HuH-7 (cell line): ENCODE data around the gene E4F1.
"Not testable (repeated sequence)": the region's sequence is repeated elsewhere in the genome, so short reads cannot be mapped to it uniquely, and the experiment has no call there.

Experiments
- DNase-seq: peaks from one replicate; pipeline ENCODE4 v3.0.0; 2011; ENCODE audit warnings: low spot score

Gene E4F1

DNA sequence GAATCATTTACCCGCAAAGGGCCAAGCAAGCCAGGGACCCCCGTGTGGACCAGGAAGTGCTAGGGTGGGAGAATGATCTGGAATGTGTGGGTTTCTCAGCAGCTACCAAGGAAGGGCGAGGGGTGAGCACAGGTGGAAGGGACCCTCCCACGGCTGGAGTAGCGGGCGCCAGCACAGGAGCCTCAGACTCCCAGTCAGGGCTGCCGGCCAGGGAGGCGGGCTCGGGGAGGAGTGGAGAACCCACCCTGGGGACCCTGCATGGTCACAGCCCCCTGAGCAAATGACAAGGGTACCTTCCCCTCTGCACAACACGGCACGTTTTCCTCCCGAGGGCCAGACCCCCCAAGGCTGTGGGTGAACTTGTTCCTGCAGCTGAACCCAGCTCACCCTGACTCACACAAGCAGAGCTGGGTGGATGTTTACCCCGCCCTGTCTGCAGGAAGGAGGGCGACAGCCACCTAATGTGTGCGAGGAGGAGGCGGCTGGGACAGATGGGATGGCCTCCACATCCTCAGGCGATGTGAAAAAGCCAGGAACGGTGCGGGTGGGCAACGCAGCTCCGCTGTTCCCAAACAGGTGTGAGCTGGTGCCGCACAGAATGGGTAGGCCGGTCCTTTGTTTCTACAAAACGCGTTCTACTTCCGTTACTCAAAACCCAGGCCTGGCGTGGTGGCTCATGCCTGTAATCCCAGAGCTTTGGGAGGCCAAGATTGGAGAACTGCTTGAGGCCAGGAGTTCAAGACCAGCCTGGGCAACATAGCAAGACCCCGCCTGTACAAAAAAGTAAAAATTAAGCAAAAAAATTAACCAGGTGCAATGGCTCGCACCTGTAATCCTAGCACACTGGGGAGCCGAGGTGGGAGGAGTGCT, 21.8 kb downstream of the E4F1 start:
- no peak for DNase-seq

DNA sequence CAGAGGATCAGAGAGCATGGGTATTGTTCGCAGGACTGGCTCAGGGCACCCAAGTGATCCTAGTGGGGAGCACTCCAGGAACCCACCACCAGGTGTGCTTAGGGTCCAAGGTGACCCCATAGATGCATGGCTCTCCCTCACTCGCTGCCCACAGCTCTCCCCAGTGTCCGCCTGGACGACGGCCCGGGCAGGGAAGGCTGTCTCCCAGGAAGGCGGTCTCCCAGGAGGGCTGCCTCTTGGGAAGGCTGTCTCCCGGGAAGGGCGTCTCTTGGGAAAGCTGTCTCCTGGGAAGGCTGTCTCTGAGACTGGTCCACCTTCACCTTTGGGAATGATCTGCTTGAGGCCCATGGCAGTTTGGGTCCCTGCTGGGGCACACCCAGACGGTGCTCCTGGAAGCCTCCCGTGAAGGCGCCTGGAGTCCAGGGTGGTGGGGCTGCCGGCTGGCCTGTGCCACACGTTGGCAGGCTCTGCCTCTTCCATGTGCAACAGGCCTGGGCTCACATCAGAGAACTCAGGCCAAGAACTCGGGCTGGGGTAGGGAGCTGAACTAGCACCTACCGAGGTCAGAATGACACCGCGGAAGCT, 23.0 kb downstream of the E4F1 start:
- no peak for DNase-seq

DNA sequence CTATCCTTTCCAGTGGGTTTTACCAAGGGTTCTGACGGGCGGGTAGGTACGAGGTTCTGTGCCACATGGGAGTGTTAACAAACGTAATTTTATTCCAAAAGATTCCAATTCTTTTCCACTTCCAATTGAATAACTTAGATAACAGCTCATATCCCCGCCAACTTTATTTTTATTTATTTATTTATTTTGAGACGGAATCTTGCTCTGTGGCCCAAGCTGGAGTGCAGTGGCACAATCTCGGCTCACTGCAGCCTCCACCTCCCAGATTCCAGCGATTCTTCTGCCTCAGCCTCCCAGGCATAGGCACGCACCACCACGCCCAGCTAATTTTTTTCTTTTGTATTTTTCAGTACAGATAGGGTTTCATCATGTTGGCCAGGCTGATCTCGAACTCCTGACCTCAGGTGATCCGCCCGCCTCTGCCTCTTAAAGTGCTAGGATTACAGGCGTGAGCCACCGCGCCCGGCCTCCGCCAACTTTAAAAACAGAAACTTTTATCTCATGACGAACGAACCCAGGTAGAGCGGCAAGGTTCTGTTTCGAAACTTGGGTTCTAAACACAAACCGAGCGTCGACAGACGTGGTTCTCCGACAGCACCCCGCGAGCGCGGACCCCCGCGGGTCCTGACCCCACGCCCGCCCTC, 27.4 kb downstream of the E4F1 start:
- no peak for DNase-seq

DNA sequence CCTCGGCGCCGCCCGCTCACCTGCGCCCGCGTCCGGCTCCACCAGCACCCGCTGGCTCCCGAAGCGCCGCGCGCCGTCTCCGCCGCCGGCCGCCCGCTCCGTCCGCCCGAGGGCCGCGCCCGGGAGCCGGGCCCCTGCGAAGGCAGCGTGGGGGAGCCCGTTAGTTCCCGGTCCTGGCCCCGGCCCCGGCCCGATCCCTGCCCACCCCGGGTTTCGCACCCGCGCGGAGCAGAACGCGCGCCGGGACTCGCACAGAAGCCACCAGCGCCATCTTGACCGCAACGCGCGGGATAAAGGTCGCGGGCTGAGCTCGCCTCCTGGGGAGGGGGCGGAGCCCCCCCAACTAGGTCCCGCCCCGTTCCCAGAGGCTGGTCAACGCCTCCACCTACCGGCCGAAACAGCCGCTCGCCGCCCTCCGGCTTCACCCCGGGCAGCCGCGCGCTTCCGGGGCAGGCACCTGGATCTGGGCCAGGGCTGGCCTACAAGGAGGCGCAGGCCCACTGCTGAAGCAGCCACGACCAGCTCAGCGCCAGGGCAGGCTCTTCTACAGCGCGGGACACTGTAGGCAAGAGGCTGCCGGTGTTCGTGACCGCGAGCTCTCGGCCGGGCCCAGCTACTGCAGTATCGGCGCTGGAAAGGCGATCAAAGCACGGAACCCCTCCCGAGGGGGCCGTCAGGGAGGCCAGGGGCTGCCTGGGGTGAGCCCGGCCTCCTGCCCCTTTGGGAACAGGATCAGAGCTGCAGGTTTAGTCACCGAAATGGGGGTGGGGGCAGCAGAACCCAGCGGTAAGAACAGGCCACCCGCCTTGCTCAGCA, 28.1 kb downstream of the E4F1 start, which contains the start of gene ECI1:
ECI1 (minus strand) TSS at position 292 of the 816 bp plus-strand sequence; CDS start at position 271, 21 bp downstream.
- DNase-seq = peak; percentile 98

DNA sequence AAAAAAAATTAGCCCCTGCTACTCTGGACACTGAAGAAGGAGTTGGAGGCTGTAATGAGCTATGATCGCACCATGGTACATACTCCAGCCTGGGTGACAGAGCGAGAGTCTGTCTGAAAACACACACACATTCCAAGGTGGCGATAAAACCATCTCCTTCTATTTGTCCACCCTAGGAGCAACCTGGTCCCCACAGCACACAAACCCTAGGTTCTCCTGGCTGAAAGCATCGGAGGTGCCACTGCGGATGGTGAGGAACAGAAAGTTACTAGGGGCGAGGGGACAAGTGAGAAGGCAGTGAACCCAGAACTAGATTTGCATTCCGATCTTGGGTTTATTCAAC, 29.4 kb downstream of the E4F1 start:
- no peak for DNase-seq

DNA sequence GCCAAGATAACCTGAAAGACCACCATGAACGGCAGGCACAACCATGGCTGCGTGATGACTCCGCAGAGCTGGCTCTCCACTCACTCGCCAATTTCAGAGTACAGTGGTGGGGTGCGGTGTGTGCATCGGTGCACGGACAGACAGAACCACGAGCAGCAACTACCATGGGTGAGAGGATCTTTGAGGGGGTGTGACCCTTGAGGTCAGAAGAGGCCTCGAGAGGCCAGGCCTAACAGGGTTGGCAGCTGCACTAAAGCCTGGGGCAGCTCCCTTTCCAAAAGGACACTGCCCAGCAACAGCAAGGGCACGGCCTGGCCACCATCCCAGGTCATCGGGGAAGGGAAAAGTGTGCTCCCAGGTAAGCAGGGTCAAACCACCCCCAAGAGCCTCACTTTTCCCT, 29.9 kb downstream of the E4F1 start:
- no peak for DNase-seq

DNA sequence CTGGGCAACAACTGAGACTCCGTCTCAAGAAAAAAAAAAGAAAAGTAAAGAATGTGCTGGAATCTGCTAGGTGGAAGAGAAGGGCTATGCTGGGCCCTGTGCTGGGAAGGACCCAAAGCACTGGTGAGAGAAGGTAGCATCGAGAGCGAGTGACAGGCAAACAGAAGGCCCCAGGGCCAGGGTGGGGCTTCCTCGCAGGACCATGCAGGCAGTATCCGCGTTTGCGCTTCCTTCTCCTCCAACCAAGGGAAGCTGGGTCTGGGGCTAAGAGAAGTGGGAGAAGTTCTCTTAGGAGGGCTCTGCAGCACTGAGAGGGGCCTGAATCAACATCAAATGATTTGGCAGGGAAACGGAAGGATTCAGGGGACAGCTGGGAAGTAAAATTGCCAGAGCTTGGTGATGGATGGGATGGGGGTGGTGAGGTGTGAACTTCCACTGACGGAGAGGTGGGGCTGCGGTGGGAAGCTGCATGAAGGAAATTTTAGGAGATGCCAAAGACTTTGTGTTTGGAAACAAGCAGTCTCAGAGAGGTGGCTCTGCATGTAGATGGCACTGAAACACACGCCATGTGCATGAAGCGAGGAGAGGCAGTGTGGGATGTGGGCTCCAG, 33.2 kb downstream of the E4F1 start:
- DNase-seq = no peak

DNA sequence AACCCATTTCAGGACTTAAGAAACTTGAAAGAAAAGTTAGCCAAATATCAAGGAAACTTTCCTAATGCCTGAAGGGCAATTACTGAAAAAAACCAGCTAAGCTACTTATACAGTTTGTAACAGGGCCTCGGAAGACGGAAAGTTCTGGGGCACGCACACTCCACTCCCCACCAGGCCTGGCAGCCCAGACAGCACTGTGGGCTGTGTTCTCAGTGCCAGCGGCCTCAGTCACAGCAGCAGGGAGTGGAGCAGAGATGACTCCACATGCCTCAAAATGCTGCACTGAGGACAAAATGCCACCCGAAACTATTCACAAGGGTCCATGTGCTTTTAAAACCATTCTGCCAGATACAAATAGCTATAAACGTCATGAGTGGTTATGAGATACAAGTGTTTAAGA, 34.3 kb downstream of the E4F1 start:
- no peak for DNase-seq

DNA sequence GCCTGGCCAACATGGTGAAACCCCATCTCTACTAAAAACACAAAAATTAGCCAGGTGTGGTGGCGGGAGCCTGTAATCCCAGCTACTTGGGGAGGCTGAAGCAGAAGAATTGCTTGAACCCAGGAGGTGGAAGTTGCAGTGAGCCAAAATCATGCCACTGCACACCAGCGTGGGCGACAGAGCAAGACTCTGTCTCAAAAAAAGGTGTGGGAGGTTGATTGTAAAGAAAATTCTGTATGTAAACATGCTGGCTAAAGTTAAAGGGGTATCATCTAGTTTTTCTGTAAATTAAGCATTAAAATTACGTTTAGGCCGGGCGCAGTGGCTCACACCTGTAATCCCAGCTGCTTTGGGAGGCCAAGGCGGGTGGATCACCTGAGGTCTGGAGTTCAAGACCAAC, 35.1 kb downstream of the E4F1 start:
- not testable (repeated sequence) for DNase-seq

DNA sequence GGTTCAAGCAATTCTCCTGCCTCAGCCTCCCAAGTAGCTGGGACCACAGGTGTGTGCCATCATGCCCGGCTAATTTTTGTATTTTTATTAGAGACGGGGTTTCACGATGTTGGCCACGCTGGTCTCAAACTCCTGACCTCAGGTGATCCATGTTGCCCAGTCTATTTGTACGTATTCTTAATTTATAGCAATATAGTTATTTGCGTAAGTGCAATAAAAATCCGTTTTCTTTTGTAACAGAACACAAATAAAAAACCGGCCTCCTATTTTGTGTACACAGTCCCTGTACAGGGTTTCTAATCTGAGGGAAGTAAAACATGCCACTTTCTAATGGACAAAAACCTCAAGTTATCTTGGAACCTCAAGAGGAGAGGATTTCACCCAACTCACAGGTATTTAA, 36.9 kb downstream of the E4F1 start:
- DNase-seq = no peak

DNA sequence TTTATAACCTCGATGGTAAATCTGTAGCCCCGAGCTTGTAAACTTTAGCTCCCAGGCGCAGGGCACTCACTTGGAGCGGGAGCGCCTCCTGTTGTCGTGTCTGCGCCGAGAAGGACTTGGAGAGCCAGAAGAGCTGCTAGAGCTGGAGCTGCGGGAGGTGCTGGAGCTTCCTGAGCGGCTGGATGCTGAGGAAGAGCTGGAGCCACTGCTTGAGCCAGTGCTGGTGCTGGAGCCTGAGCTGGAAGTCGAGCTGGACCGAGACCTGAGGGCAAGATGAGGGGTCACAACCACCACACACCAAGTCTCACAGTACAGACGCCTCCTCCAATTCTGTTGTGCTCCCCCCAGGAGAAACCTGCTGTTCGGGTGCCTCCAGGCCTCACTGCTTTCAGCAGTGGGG, 39.6 kb downstream of the E4F1 start:
- DNase-seq = not testable (repeated sequence)

DNA sequence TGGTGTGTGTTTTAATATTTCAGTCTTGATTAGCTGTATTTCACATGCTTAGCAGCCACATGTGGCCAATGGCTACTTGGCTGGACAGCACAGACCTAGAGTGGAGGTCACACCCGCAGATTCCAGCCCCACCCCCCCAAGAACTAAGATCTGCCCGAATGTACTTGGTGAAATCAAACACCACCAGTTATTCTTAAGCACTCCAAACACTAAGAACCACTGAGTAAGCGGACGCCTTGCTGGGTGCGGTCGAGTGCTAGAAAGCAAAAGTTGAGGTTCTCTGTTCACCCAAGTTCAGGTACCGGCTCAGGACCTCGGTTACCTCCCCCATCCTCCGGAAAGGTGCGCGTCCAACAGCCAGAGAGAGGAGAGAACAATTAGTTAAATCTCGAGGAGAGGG, 43.5 kb downstream of the E4F1 start:
- not testable (repeated sequence) for DNase-seq

DNA sequence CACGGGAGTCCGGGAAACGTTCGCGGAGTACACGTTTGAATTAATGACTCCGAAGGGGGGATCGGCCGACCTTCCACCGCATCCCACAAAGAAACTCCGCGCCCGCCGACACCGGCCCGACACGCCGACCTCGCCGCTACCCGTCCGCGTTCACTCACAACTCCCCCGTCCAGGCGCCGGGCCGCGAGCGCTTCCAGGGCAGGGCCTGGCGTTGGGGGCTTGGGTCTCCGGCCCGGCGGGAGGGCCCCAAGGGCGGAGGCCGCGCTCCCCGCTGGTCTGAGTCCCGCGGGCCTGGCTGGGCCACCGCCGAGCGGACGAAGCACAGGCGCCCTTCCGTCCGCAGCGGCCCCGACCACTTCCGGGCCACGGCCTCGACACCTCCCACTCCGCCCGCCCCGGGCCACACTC, 44.1 kb downstream of the E4F1 start:
- peak; percentile 52 for DNase-seq

DNA sequence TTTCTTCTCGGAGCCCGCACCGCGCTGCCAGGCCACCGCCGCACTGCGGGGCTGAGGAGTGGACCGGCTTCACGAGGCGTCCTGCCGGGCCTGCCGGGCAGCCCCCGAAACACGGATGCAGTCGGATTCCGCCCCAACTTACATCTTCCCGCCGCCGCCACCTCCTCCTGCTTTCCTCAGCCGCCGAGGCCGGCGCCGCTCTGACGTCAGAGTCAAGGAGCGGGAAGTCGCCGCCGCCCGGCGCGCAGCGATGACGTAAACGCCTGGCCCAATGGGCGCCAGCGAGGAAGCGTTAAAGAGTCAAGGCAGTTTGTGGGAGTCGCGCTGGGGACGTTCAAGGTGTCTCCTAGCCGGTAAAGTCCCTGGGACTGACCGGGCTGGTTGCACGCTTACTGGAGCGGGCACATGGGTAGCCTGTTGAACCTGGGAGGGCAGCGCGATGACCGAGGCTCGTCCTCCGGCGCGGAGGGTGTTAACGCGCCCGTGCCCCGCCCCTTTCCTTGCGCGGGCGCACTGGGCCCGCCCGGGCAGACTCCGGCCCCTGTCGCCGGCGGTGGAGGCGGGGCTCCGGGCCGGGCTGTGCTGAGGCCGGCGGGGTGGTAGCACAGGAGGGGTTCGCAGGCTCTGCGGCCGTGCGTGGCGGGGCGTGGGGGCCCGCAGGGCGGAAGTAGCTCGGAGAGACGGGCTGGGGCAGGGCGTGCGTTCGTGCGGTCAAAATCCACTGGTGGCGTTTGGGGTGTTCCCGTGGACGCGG, 44.7 kb downstream of the E4F1 start, which contains the start of gene RNPS1:
RNPS1 (minus strand) TSS at position 214 of the 754 bp plus-strand sequence. CDS start 3,483 bp downstream, outside the sequence.
- peak; percentile 98 for DNase-seq

DNA sequence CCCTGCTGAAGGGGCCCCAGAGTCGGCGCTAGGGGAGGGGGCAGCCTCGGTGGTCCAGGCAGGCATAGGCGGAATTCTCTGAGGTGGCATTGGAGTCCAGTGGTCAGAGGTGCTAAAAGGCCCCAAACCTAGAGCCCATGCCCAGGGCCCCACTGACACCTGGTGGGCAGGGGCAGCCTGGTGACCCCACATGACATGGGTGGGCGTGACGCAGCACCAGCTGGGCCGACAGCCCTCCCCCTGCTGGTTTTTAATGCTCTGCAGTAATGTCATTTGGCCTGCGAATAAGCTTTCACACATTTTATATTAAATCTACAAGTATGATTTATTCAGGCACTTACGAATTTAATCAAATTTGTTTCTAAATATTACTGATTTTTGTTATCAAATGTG, 46.7 kb downstream of the E4F1 start:
- DNase-seq = no peak

DNA sequence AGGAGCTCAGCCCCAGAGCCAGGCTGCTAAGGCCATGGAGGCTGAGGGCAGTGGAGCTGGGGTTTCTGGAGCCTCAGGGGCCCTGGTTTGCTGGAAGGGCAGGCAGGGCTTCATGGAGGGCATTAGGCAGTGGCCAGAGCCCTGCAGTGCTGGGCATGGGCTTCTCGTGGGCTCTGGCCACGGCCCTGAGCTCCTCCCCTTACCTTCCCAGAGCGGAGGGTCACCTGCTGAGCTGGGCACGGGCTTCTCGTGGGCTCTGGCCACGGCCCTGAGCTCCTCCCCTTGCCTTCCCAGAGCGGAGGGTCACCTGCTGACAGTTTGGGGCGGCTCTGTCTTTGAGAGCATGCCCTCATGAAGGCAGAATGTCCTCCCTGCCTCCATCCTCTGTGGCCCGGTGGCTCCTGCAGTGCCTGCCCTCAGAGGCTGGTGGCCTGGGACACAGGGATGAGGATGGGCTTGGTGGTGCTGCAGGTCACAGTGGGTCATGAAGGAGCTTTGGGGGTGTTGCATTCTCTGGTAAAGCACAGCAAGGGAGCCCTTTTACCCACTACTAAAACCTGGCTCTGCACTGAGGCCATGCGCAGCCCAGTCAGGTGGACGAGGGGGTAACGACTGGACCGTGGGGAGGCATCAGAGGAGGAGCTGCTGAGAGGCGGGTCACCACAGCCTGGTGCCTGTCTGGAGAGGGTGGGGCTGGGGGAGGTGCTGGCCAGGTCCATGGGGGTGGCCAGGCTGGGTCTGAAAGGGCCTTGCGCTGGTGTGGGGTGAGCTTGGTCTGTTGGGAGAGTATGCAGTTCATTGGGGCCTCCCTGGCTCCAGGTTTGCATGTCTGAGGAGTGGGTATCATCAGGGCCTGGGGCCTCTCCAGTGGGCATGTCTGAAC, 47.4 kb downstream of the E4F1 start:
- no peak for DNase-seq

DNA sequence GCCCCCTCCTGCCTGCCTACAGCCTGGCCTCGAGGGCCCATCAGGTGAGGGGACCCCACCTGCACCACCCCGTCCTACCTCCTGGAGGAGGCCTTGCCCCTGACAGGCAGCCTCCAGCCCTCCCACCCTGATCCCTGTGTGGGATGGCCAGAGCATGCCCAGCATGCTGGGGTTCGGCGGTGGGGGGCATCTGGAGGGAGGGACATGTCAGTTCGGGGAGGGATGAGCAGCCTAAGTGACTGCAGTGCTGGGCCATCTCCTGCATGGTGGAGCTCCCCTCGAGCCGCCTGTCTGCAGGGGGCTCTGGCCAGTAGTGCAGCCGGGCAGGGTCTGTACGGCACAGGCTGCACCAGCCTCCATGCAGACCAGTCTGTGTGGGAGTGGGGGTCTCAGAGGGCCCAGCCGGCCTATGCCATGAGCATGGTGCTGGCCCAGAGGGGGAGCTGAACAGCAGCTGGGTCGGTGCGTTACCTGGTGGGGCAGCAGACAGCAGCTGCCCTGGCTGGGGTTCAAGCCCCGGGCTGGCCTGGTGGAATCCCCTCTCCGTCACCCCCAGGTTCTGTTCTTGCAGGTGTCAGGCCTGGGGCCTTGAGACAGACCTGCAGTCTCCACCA, 48.6 kb downstream of the E4F1 start:
- DNase-seq = no peak

DNA sequence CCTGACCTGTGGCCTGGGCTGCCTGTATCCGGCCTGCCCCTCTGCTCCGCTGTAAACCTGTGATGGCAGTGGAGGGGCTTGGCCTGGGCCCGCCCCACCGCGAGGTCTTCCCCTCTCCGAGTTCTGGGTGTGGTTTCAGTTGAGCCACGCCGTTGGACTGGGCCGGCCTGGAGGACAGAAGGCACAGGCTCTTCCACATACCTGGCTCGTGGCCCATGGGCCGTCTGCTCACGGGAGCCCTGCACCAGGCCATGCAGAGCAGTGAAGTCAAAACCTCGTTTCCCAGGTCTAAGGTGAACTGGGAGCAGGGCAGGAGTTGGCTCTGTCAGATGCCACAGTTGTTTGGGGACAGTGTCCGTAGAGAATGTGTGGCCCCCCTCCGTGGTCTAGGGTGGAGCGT, 50.1 kb downstream of the E4F1 start:
- DNase-seq = no peak

DNA sequence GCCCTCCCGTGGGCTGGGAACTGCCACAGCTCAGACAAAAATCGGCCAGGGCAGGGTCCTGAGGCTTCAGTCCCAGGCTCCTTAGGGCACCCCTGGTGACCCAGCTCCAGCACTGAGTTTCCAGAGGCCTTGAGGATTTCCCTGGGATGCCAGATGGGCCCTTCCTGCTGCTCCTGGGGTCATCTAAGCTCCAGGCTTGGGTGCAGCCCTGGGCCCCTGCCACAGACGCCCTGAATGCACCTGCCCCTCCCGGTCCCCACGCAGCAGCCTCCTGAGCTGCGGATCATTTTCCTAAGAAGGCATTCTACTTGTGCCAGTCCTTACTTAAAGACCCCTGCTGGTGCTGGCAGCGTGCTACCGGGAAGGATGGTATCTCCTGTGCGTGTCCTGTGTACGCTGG, 50.5 kb downstream of the E4F1 start:
- no peak for DNase-seq
